ENCODE results near the gene GALM.

The GALM gene

DNA sequence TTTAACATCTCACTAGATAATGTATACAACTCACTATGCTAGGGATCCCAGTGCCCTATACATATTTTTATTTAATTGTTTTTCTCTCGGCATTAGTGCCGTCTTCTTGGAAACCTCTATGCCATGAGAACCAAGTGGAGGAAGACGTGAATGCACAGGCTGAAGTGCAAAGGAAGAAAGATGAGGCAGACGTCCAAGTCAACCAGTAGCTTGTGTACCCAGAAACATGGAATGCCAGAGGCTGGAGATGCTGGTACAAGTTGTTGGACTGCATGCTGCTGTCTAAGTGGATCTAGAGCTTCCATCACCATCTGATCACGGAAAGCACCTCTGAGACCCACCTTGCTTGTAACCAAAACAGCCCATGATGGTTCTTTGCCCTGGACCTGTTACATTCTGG, 99.6 kb downstream of the GALM start:
- DNase-seq (ENCODE audit: low read depth in 2 of 2) = no peak

DNA sequence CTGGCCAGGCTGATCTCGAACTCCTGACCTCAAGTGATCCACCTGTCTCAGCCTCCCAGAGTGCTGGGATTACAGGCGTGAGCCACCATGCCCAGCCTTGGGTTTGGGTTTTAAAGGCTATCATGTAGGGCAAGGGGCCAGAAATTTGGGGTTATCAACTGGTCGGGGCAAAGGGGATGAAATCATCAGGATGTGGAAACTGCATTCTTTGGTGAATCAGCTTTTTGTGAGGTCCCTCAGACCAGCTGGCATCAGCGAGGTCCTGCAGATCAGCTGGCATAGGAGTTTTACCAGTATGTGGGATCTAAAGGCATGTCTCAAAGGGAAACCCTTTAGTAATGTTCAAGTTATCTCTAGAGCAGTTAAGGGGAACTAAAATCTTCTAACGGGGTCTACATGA, 105.7 kb downstream of the GALM start:
- no peak for DNase-seq (ENCODE audit: low read depth in 2 of 2)

DNA sequence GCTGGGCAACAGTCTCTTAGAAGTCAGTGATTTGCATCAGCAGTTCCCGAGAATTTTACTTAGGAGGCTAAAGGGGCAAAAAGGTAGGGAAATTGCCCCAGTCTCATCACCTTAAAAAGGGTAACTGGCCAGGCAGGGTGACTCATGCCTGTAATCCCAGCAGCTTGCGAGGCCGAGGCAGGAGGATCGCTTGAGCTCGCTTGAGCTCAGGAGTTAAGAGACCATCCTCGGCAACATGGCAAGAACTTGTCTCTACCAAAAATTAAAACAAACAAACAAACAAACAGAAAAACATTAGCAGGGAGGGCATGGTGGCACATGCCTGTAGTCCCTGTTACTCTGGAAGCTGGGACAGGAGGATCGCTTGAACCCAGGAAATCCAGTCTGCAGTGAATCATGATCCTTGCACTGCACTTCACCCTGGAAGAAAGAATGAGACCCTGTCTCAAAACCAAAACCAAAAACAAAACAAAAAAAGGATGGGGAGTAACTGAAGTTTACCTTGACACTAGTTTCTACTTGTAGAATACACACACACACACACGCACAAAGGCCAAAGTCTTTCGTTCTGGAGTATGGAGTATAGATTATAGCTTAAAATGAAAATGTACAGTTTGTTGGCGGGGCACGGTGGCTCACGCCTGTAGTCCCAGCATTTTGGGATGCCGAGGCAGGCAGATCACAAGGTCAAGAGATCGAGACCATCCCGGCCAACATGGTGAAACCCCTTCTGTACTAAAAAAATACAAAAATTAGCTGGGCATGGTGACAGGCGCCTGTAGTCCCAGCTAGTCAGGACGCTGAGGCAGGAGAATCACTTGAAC, 109.4 kb downstream of the GALM start:
- no peak for DNase-seq (ENCODE audit: low read depth in 2 of 2)

DNA sequence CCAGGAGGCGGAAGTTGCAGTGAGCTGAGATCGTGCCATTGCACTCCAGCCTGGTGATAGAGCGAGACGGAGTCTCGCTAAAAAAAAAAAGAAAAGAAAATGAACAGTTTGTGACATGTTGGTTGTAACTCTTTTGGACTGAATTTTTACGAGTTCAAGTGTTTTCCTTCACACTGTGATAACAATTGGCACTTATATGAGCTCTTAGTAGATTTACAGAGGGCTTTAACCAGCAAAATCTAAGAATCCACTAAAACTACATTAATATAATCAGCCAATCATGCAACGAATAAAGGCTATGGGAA, 110.0 kb downstream of the GALM start:
- DNase-seq (ENCODE audit: low read depth in 2 of 2) = no peak

DNA sequence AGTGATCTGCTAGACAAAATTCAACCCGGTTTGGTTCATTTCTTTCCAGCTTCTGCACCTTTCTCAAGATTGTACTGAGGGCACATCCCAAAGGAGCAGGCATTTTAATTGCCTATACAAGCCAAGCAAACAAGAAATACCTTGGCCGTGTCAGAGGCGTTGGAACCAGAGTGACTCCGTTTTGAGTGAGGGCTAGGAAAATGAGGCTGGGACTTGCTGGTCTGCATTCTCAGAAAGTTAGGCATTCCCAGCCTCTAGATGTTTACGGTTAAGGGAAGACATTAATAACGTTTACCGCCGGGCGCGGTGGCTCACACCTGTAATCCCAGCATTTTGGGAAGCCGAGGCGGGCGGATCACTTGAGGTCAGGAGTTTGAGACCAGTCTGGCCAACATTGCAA, 110.6 kb downstream of the GALM start:
- no peak for DNase-seq (ENCODE audit: low read depth in 2 of 2)

DNA sequence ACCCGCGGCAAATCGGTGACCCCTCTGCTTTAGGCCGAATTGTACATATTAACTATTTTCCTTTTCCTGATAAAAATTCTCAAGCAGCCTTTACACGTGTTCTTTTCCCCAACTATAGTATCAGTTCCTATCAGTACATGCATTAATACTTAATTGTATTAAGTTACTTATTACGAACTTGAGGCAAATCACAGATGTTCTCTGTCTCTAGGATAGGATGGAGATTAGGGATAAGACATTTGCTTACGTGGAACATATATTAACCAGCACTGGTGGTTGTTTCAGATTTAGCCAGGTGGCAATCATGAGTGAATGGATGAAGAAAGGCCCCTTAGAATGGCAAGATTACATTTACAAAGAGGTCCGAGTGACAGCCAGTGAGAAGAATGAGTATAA, 112.8 kb downstream of the GALM start:
- no peak for DNase-seq (ENCODE audit: low read depth in 2 of 2)

DNA sequence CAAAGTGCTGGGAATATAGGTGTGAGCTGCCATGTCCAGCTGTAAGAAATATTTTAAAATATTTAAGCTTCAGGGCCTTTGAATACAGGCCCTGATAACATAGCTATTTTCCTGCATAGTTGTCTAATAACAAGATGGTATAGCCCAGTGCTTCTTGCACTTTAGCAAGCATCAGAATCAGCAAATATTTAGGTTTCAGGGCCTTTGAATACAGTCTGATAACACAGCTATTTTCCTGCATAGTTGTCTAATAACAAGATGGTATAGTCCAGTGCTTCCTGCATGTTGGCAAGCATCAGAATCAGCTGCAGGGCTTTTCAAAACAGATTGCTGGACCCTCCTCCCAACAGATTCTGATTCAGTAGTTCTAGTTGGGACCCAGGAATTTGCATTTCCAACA, 117.7 kb downstream of the GALM start:
- DNase-seq (ENCODE audit: low read depth in 2 of 2) = no peak
